ELR (cell line): Measurements from ENCODE around the gene FAM50B.
A peak's percentile ranks its signal among the peaks of the same experiment; 100 is the strongest.

Source experiments
- DNase-seq: peaks from one replicate; pipeline ENCODE4 v3.0.0-alpha.2; 2015; ENCODE audit warnings: low read depth

The FAM50B gene

GRCh38 chr6:3871939-3872338 is 22.8 kb downstream of the FAM50B start:
- DNase-seq, result no peak

- DNase-seq, result no peak
Measured at GRCh38 chr6:3872370-3872854, 23.2 kb downstream of the FAM50B start.

- DNase-seq, result no peak
Measured at GRCh38 chr6:3873051-3873450, 23.9 kb downstream of the FAM50B start.

GRCh38 chr6:3874069-3874468 is 24.9 kb downstream of the FAM50B start:
- DNase-seq, result no peak

- no peak for DNase-seq
Measured at GRCh38 chr6:3875486-3875885, 26.3 kb downstream of the FAM50B start.

GRCh38 chr6:3876101-3876500 is 26.9 kb downstream of the FAM50B start:
- no peak for DNase-seq

- peak; percentile 13 for DNase-seq
Measured at GRCh38 chr6:3876866-3877265, 27.7 kb downstream of the FAM50B start.

GRCh38 chr6:3878048-3878666 is 29.0 kb downstream of the FAM50B start:
- no peak for DNase-seq

GRCh38 chr6:3879194-3879952 is 30.2 kb downstream of the FAM50B start:
- no peak for DNase-seq

GRCh38 chr6:3881711-3882421 is 32.7 kb downstream of the FAM50B start:
- DNase-seq, result no peak

GRCh38 chr6:3882431-3882830 is 33.3 kb downstream of the FAM50B start:
- no peak for DNase-seq

- no peak for DNase-seq
Measured at GRCh38 chr6:3882866-3883265, 33.7 kb downstream of the FAM50B start.

- peak; percentile 72 for DNase-seq
Measured at GRCh38 chr6:3884007-3884745, 35.0 kb downstream of the FAM50B start.

- peak; percentile 64 for DNase-seq
Measured at GRCh38 chr6:3885262-3886036, 36.3 kb downstream of the FAM50B start.

GRCh38 chr6:3887150-3887700 is 38.1 kb downstream of the FAM50B start:
- DNase-seq, result peak; percentile 57

- DNase-seq, result no peak
Measured at GRCh38 chr6:3888153-3888957, 39.2 kb downstream of the FAM50B start.

- no peak for DNase-seq
Measured at GRCh38 chr6:3890047-3890446, 40.9 kb downstream of the FAM50B start.

GRCh38 chr6:3891883-3892282 is 42.7 kb downstream of the FAM50B start:
- no peak for DNase-seq

GRCh38 chr6:3892603-3893002 is 43.4 kb downstream of the FAM50B start:
- DNase-seq, result no peak

GRCh38 chr6:3893487-3893886 is 44.3 kb downstream of the FAM50B start:
- DNase-seq, result no peak
